Measurements from ENCODE around the gene CRACDL.
"Not testable (repeated sequence)": the region's sequence is repeated elsewhere in the genome, so short reads cannot be mapped to it uniquely, and the experiment has no call there.

The CRACDL gene

GRCh38 chr2:98763209-98763951, 172.6 kb downstream of the CRACDL start:
- peaks cover 4% of the 10 kb centered on the region for H3K4me1 ChIP-seq (ENCODE audit: control insufficient read depth, insufficient read depth, low read length, unreplicated experiment)

DNA sequence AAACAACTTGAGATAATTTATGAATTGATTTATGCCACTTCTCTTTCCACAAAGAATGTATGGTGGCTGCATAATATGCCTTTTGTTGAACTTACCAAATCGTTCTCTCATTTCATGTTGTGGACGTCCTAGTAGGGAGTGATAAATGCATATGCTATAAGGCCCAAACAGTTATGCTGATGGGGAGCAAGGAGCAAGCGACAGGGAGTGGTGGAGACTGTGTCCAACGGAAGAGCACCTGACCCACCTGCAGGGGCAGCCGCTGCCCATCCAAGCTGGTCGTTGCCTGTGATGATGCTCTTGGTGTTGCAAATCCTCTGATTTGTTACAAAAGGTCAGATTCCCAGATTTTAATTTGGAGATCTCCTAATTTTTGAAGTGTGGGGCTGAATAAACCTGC, 174.1 kb downstream of the CRACDL start:
- Histone ChIP-seq H3K79me2 (ENCODE audit: control insufficient read depth, insufficient read depth, low read length, unreplicated experiment) (no peaks in the 10 kb centered on the region), H3K27me3 (ENCODE audit: insufficient read depth, low read length) (no peaks in the 10 kb centered on the region), H3K4me1 (ENCODE audit: control insufficient read depth, insufficient read depth, low read length, unreplicated experiment) (peaks cover 14% of the 10 kb centered on the region), H2AFZ (ENCODE audit: low read length, unreplicated experiment) (no peak overlapping the region), H3K36me3 (ENCODE audit: insufficient read depth, low read length) (no peaks in the 10 kb centered on the region), H3K27ac (ENCODE audit: low read depth, low read length) (no peak overlapping the region), H3K4me3 (ENCODE audit: low read depth, low read length) (no peak overlapping the region)

More at GRCh38 chr2:98763209-98763951, 172.6 kb downstream of the CRACDL start:
- no peaks in the 10 kb centered on the region for H3K27me3 ChIP-seq (ENCODE audit: insufficient read depth, low read length)
- H3K79me2 ChIP-seq (ENCODE audit: control insufficient read depth, insufficient read depth, low read length, unreplicated experiment), result no peaks in the 10 kb centered on the region
- no peak overlapping the region for H3K27ac ChIP-seq (ENCODE audit: low read depth, low read length)
- no peaks in the 10 kb centered on the region for H3K36me3 ChIP-seq (ENCODE audit: insufficient read depth, low read length)
- H3K4me3 ChIP-seq (ENCODE audit: low read depth, low read length), result no peak overlapping the region
- H2AFZ ChIP-seq (ENCODE audit: low read length, unreplicated experiment), result no peak overlapping the region

- Histone ChIP-seq H3K79me2 (ENCODE audit: control insufficient read depth, insufficient read depth, low read length, unreplicated experiment) (no peaks in the 10 kb centered on the region), H3K4me1 (ENCODE audit: control insufficient read depth, insufficient read depth, low read length, unreplicated experiment) (peaks cover 14% of the 10 kb centered on the region), H3K27me3 (ENCODE audit: insufficient read depth, low read length) (no peaks in the 10 kb centered on the region), H2AFZ (ENCODE audit: low read length, unreplicated experiment) (no peak overlapping the region), H3K27ac (ENCODE audit: low read depth, low read length) (no peak overlapping the region), H3K4me3 (ENCODE audit: low read depth, low read length) (no peak overlapping the region), H3K36me3 (ENCODE audit: insufficient read depth, low read length) (no peaks in the 10 kb centered on the region)
Measured at GRCh38 chr2:98761267-98761781, 174.7 kb downstream of the CRACDL start.

GRCh38 chr2:98759827-98760625, 176.0 kb downstream of the CRACDL start:
- Histone ChIP-seq H3K4me3 (ENCODE audit: low read depth, low read length) (no peak overlapping the region), H3K27me3 (ENCODE audit: insufficient read depth, low read length) (peaks cover 4% of the 10 kb centered on the region; the same call in 1 of the 2 replicates), H3K27ac (ENCODE audit: low read depth, low read length) (no peak overlapping the region), H3K36me3 (ENCODE audit: insufficient read depth, low read length) (no peaks in the 10 kb centered on the region), H3K4me1 (ENCODE audit: control insufficient read depth, insufficient read depth, low read length, unreplicated experiment) (peaks cover 14% of the 10 kb centered on the region), H2AFZ (ENCODE audit: low read length, unreplicated experiment) (no peak overlapping the region), H3K79me2 (ENCODE audit: control insufficient read depth, insufficient read depth, low read length, unreplicated experiment) (no peaks in the 10 kb centered on the region)

DNA sequence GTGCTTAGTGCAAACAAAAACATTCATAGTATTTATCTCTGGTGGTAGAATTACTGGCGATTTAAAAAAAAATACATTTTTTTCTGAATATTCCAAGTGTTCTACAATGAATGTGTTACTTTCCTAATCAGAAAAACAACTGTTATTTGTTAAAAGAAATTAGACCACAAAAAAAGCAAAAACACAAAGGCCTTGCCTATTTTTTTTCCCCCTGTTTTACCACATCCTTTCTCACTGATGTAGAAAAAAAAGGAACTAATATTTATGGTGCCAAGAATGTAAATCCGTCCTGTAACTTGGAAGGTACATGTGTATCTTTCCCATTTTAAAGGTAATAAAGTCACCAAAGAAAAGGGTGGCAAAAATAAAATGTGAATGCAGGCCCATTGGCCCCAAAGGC, 176.7 kb downstream of the CRACDL start:
- peaks cover 14% of the 10 kb centered on the region for H3K4me1 ChIP-seq (ENCODE audit: control insufficient read depth, insufficient read depth, low read length, unreplicated experiment)
- H3K4me3 ChIP-seq (ENCODE audit: low read depth, low read length), result no peak overlapping the region
- no peaks in the 10 kb centered on the region for H3K79me2 ChIP-seq (ENCODE audit: control insufficient read depth, insufficient read depth, low read length, unreplicated experiment)
- H3K27ac ChIP-seq (ENCODE audit: low read depth, low read length), result no peak overlapping the region
- H2AFZ ChIP-seq (ENCODE audit: low read length, unreplicated experiment), result no peak overlapping the region
- H3K36me3 ChIP-seq (ENCODE audit: insufficient read depth, low read length), result no peaks in the 10 kb centered on the region
- H3K27me3 ChIP-seq (ENCODE audit: insufficient read depth, low read length), result peaks cover 8% of the 10 kb centered on the region; the same call in 1 of the 2 replicates

DNA sequence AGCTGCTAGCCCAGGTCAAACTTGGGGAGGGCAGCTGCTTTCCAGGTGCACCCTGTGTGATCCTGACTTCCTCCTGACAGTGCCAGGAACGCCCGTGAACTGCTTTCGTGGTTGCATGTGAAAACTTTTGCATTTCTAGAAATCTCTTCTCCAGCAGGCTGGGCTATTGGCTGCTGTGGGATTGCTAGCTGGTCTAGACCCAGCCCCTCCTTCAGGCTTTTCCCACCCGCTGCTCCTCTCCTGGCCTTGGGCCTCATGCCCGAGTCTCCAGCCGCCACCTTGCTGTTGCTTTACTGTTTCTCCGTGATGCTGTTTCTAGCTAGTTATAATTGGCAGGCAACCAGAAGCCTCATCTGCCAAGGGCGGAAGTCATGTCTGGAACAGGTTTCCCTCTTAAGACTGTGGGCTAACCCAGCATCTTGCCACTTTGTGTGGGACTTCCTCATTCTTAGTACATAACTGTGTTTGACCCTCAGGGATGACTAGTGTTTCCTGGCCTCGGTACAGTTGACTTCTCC, 178.1 kb downstream of the CRACDL start:
- H3K79me2 ChIP-seq (ENCODE audit: control insufficient read depth, insufficient read depth, low read length, unreplicated experiment), result no peaks in the 10 kb centered on the region
- peaks cover 14% of the 10 kb centered on the region for H3K4me1 ChIP-seq (ENCODE audit: control insufficient read depth, insufficient read depth, low read length, unreplicated experiment)
- H3K27ac ChIP-seq (ENCODE audit: low read depth, low read length), result no peak overlapping the region
- H3K36me3 ChIP-seq (ENCODE audit: insufficient read depth, low read length), result no peaks in the 10 kb centered on the region
- no peak overlapping the region for H3K4me3 ChIP-seq (ENCODE audit: low read depth, low read length)
- H2AFZ ChIP-seq (ENCODE audit: low read length, unreplicated experiment), result no peak overlapping the region
- peaks cover 21% of the 10 kb centered on the region for H3K27me3 ChIP-seq (ENCODE audit: insufficient read depth, low read length)

- no peaks in the 10 kb centered on the region for H3K36me3 ChIP-seq (ENCODE audit: insufficient read depth, low read length)
- H3K4me1 ChIP-seq (ENCODE audit: control insufficient read depth, insufficient read depth, low read length, unreplicated experiment), result peaks cover 14% of the 10 kb centered on the region
- peaks cover 46% of the 10 kb centered on the region for H3K27me3 ChIP-seq (ENCODE audit: insufficient read depth, low read length)
Measured at GRCh38 chr2:98753801-98754200, 182.2 kb downstream of the CRACDL start.

GRCh38 chr2:98752711-98753110, 183.3 kb downstream of the CRACDL start:
- not testable (repeated sequence) for H3K4me1 ChIP-seq (ENCODE audit: control insufficient read depth, insufficient read depth, low read length, unreplicated experiment); H2AFZ ChIP-seq (ENCODE audit: low read length, unreplicated experiment); H3K27ac ChIP-seq (ENCODE audit: low read depth, low read length); H3K79me2 ChIP-seq (ENCODE audit: control insufficient read depth, insufficient read depth, low read length, unreplicated experiment); H3K4me3 ChIP-seq (ENCODE audit: low read depth, low read length); H3K36me3 ChIP-seq (ENCODE audit: insufficient read depth, low read length)
- H3K27me3 ChIP-seq (ENCODE audit: insufficient read depth, low read length), result peaks cover 46% of the 10 kb centered on the region

More at GRCh38 chr2:98753801-98754200, 182.2 kb downstream of the CRACDL start:
- Histone ChIP-seq H3K27ac (ENCODE audit: low read depth, low read length) (no peak overlapping the region), H3K79me2 (ENCODE audit: control insufficient read depth, insufficient read depth, low read length, unreplicated experiment) (no peaks in the 10 kb centered on the region), H3K4me3 (ENCODE audit: low read depth, low read length) (no peak overlapping the region), H2AFZ (ENCODE audit: low read length, unreplicated experiment) (no peak overlapping the region)

GRCh38 chr2:98751748-98752147, 184.3 kb downstream of the CRACDL start:
- no peaks in the 10 kb centered on the region for H3K36me3 ChIP-seq (ENCODE audit: insufficient read depth, low read length)
- H3K27me3 ChIP-seq (ENCODE audit: insufficient read depth, low read length), result peaks cover 46% of the 10 kb centered on the region
- H2AFZ ChIP-seq (ENCODE audit: low read length, unreplicated experiment), result no peak overlapping the region
- H3K27ac ChIP-seq (ENCODE audit: low read depth, low read length), result no peak overlapping the region
- H3K4me1 ChIP-seq (ENCODE audit: control insufficient read depth, insufficient read depth, low read length, unreplicated experiment), result no peaks in the 10 kb centered on the region
- no peaks in the 10 kb centered on the region for H3K79me2 ChIP-seq (ENCODE audit: control insufficient read depth, insufficient read depth, low read length, unreplicated experiment)
- no peak overlapping the region for H3K4me3 ChIP-seq (ENCODE audit: low read depth, low read length)

DNA sequence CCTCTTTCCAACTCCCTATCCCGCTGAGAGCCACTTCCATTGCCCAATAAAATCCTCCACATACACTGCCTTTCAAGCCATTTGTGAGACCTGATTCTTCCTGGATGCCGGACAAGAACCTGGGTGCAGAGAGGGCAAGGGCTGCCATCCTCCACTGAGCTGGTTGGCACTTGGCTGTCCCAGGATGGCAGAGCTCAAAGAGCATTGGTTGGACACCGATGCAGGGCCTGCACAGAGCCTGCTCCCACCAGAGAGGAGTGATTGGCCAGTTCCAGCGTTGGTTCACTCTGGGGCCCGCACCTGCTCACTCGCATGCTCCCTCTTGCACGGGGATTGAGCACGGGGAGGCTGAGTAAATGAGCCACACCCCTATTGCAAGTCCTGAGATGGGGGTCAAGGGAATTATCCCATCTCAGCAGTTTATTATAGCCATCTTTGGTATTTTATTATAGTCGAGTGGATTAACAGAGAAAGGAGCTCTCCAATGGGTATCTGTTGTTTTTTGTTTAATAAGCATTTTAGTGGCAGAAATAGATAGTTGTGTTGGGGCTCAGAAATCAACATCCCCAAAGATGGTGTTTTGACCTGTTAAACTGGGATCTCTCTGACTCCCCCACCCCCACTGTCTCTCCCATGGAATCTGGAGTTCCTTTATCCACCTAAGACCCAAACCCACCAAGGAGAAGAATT, 185.3 kb downstream of the CRACDL start:
- Histone ChIP-seq H3K79me2 (ENCODE audit: control insufficient read depth, insufficient read depth, low read length, unreplicated experiment) (no peaks in the 10 kb centered on the region), H2AFZ (ENCODE audit: low read length, unreplicated experiment) (no peak overlapping the region), H3K4me1 (ENCODE audit: control insufficient read depth, insufficient read depth, low read length, unreplicated experiment) (no peaks in the 10 kb centered on the region), H3K27me3 (ENCODE audit: insufficient read depth, low read length) (peaks cover 46% of the 10 kb centered on the region), H3K27ac (ENCODE audit: low read depth, low read length) (no peak overlapping the region), H3K4me3 (ENCODE audit: low read depth, low read length) (no peak overlapping the region), H3K36me3 (ENCODE audit: insufficient read depth, low read length) (no peaks in the 10 kb centered on the region)

Measured in ACC112 (cell line).